T-helper 22 cell (primary cell): Measurements from ENCODE around the gene ZNF433.

Experiments used
- DNase-seq: peaks from one replicate; pipeline ENCODE4 v3.0.0-alpha.2; 2020; ENCODE audit warnings: low read depth

ZNF433 gene

DNA sequence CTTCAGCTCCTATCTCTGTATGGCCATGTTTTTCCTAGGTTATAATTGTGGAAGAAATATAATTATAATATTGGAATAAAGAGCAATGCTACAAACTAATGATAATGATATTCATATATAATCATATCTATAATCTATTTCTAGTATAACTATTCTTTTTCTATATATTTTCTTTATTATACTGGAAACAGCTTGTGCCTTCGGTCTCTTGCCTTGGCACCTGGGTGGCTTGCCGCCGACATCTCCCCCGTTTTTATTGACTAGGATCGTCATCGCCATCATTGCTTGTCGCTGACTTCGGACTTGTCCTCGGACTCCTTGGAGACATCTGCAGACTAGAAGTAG lies 46.4 kb downstream of the ZNF433 start:
- DNase-seq, result no peak

DNA sequence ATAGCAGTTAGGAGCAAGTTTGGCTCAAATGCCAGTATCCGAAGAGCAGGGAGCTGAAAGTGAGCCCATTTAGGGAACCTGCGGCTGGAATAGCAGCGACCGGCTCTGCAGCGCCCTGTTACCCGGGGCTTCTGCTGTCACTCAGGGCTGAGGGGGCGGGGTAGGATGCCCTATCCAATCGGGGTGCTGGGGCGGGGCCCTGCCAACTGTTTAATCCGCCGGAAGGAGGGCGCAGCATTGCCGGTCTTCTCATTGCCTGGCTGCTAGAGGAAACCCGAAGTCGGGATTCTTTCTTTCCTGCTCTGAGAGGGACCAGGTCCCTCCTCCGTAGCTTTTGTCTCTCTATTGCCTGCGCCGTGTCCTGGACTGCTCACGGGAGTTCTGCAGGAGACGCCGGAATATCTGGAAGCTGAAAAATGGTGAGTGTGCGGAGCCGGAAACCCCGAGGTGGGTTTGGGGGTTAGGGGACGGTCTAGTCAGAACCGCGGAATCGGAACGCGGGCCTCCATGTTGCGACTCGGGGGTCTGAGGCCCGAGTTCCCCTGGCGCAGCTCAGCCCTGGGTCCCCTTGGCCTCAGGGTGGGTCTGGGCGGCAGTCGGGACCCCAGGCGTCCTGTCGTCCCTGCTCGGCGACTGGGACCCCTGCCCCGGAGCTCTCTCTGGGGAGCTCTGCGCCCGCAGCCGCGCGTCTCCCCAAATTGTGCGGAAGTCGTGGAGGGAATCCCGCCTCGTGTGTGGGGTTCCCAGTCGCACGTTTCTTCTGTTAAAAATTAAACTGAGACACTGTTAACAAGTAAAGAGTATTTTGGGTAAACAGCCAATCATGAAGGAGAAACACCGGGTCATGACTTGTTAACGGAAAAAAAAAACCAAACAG lies 47.8 kb downstream of the ZNF433 start:
- DNase-seq, result peak; percentile 75

DNA sequence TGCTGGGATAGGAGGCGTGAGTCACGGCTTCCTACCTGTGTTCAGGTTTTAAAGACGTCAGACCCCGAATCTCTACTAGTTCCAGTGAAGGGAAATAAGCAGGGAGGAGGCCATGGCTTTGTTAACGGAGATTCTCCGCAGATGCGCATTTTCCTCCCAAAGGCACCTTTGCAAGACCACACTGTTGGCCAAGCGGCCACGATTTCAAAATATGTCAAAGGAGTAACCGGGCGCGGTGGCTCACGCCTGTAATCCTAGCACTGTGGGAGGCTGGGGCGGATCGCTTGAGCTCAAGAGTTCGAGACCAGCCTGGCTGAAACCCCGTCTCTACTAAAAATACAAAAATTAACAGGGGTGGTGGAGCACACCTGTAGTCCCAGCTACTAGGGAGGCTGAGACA lies 48.7 kb downstream of the ZNF433 start:
- no peak for DNase-seq

DNA sequence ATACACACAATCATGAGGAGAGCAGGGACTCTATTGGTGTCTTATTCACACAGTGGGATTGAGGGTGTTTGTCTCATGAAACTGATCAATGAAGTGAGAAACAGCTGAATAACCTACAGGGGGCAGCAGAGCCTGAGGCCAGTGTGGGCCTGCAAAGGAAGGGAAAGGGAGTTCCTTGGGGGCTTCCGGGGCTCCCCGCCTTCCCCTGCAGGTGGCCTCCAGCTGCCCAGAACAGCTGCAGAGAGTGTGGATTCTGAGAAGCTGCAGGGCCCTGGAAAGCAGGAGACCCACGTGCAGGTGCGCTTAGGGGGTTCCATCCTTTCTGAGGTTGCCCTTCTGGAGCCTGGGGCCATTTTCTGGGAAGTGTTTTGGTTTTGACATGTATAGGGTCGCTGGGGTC lies 50.5 kb downstream of the ZNF433 start:
- DNase-seq, result no peak

DNA sequence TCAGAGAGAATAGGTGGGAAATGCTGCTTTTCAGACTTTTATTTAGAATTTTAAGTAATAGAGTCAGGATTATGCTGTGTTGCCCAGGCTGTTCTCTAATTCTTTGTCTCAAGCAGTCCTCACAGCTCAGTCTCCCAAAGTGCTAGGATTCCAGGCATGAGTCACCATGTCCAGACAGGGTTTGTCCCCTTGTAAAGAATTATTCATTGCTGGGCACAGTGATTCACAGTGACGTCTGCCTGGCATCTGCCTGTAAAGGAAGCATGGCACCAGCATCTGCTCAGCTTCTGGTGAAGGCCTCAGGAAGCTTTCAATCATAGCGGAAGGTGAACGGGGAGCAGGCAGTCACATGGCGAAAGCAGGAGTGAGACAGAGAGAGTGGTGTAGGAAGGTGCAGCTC lies 53.0 kb downstream of the ZNF433 start:
- DNase-seq, result no peak

DNA sequence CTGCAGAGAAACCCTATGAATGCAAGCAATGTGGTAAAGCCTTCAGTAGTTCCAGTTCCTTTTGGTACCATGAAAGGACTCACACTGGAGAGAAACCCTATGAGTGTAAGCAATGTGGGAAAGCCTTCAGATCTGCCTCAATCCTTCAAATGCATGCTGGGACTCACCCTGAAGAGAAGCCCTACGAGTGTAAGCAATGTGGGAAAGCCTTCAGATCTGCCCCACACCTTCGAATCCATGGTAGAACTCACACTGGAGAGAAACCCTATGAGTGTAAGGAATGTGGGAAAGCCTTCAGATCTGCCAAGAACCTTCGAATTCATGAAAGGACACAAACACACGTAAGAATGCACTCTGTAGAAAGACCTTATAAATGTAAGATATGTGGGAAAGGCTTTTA lies 56.0 kb downstream of the ZNF433 start:
- DNase-seq, result no peak

DNA sequence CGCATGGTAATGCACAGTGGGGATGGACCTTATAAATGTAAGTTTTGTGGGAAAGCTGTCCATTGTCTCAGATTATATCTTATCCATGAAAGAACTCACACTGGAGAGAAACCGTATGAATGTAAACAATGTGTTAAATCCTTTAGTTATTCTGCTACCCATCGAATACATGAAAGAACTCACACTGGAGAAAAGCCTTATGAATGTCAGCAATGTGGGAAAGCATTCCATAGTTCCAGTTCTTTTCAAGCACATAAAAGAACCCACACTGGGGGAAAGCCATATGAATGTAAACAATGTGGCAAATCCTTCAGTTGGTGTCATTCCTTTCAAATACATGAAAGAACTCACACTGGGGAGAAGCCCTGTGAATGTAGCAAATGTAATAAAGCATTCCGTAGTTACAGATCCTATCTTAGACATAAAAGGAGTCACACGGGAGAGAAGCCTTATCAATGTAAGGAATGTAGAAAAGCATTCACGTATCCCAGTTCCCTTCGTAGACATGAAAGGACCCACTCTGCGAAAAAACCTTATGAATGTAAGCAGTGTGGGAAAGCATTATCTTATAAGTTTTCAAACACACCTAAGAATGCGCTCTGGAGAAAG lies 56.9 kb downstream of the ZNF433 start:
- DNase-seq, result no peak

DNA sequence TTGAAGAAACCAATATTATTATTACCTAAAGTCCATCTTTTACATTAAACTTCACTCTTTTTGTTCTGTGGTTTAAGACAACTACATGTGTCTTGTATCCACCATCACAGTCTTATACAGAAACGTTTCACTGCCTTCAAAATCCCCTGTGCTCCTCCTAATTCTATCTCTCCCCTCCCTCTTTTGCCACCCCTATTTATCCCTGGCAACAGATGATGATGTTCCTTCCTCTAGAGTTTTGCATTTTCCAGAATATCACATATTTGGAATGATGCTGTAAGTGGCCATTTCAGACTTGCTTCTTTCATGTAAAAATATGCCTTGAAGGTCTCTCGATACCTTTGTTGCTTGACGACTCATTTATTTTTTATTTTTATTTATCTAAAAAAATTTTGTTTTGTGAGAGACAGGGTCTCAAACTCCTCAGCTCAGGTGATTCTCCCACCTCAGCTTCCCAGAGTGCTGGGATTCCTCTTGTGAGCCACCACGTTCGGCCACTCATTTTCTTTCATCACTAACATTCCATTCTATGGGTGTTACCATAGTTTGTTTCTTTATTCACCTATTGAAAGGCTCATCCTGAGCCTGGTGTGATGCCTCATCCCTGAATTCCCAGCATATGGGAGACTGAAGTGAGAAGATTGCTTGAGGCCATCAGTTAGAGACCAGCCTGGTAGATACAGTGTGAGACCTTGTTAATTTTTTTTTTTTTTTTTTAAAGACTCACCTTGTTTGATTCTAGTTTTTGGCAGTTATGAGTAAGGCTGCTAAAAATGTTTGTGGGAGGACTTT lies 62.3 kb downstream of the ZNF433 start:
- no peak for DNase-seq

DNA sequence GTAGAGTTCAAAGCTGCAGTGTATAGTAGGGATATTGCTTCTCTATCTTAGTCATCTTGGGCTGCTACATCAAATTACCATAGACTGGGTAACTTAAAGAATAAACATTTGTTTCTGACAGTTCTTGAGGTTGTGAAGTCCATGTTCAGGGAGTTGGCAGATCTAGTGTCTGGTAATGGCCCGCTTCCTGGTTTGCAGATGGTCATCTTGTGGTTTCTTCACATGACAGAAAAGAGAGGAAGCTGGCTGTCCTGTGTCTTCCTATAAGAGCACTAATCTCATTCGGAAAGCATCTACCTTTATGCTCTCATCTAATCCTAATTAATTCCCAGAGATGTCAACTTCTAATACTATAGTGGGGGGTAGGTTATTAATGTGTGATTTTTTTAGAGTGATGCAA lies 64.4 kb downstream of the ZNF433 start:
- no peak for DNase-seq

DNA sequence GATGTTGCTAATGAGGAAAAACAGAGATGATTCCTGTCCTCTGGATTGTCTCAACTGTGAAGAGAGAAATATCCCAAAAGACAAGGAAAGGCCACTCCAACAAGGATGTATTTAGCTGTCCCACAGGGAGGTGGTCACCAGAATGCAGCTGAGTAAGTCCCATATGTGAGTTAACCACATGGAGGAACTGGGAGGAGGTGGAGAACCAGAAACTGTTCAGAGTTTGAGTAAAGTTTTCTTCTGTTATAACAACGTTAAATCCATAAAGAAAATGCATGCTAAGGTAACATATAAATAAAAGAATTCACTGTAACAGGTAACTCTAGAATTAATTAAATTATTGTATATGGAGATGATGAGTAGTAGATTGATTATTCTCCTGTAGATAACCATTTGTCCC lies 65.3 kb downstream of the ZNF433 start:
- no peak for DNase-seq

DNA sequence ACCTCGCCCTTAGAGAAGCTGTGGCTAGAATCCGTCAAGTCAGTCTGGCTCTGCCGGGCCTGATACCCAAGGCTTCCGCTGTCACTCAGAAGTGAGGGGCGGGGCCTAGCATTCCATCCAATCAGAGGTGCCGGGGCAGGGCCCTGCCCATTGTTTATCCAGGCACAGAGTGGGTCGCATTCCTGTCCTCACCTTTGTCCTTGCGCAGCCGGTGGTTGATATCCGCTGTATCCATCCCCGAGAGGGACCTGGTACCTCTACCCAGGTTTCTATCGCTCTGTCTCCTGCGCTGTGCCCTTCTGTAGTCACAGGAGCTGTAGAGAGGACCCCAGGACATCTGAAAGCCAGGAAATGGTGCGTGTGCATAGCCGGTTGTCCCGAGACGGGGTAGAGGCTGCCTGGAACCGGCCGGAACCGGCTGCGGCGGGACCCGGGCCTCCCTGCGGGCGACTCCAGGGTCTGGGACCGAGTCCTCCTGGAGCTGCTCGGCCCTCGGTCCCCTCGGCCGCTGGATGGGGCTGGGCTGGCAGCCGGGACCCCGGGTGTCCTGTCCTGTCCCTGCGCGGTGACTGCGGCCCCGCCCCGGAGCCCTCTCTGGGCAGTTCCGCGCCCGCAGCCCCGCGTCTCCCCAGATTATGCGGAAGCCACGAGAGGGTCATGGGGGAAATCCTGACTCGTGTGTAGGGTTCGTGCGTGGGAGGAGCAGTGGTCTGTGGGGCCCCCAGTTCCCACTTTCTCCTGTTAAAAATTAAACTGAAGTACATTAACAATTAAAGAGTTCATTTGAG lies 70.4 kb downstream of the ZNF433 start, which contains the start of gene ZNF763:
Gene ZNF763 (plus strand): TSS at position 183 of the 788 bp plus-strand sequence. CDS start 169 bp downstream, at position 352.
- DNase-seq, result peak; percentile 75
